ENCODE data around the gene TTC39A.

TTC39A gene

GRCh38 chr1:51295926-51296325 lies 34.4 kb downstream of the TTC39A start:
- no peak overlapping the region for H3K9ac ChIP-seq (ENCODE audit: low read length)
- no peaks in the 10 kb centered on the region for H3K9me3 ChIP-seq (ENCODE audit: insufficient read depth, low read length)
- TF ChIP-seq CTCF (IDR thresholded peaks at IDR 0.05; ENCODE audit: insufficient read depth, low read length, poor library complexity, severe bottlenecking), result no peak
- TF ChIP-seq EZH2phosphoT487 (conservative IDR thresholded peaks at IDR 0.05; ENCODE audit: low read length), result no peak
- no peaks in the 10 kb centered on the region for H3F3A ChIP-seq (ENCODE audit: insufficient read depth)
- H2AFZ ChIP-seq (ENCODE audit: low read depth, low read length, severe bottlenecking), result no peak overlapping the region
- H3K27me3 ChIP-seq (ENCODE audit: low read length), result no peaks in the 10 kb centered on the region
- H4K20me1 ChIP-seq (ENCODE audit: low read depth, low read length), result no peaks in the 10 kb centered on the region
- no peak overlapping the region for H3K4me2 ChIP-seq (ENCODE audit: low read depth, low read length, poor library complexity, severe bottlenecking)
- no peak overlapping the region for H3K27ac ChIP-seq (ENCODE audit: low read depth, low read length)
- H3K4me3 ChIP-seq (ENCODE audit: insufficient read depth, low read length, poor library complexity, severe bottlenecking), result no peak overlapping the region
- H3K36me3 ChIP-seq (ENCODE audit: low read length), result no peaks in the 10 kb centered on the region
- no peaks in the 10 kb centered on the region for H3K79me2 ChIP-seq (ENCODE audit: insufficient read depth, low read length)
- no peaks in the 10 kb centered on the region for H3K9me2 ChIP-seq (replicated peaks; ENCODE audit: insufficient read depth, low read length)

GRCh38 chr1:51294566-51295184 lies 35.7 kb downstream of the TTC39A start:
- Histone ChIP-seq H2AFZ (ENCODE audit: low read depth, low read length, severe bottlenecking) (no peak overlapping the region), H3K4me3 (ENCODE audit: insufficient read depth, low read length, poor library complexity, severe bottlenecking) (no peak overlapping the region), H3K4me2 (ENCODE audit: low read depth, low read length, poor library complexity, severe bottlenecking) (no peak overlapping the region), H3F3A (ENCODE audit: insufficient read depth) (no peaks in the 10 kb centered on the region), H3K9me3 (ENCODE audit: insufficient read depth, low read length) (no peaks in the 10 kb centered on the region), H3K27ac (ENCODE audit: low read depth, low read length) (no peak overlapping the region), H3K36me3 (ENCODE audit: low read length) (no peaks in the 10 kb centered on the region), H3K9me2 (replicated peaks; ENCODE audit: insufficient read depth, low read length) (no peaks in the 10 kb centered on the region), H3K79me2 (ENCODE audit: insufficient read depth, low read length) (no peaks in the 10 kb centered on the region), H3K27me3 (ENCODE audit: low read length) (no peaks in the 10 kb centered on the region), H3K9ac (ENCODE audit: low read length) (no peak overlapping the region), H4K20me1 (ENCODE audit: low read depth, low read length) (no peaks in the 10 kb centered on the region)
- TF ChIP-seq CTCF (IDR thresholded peaks at IDR 0.05; ENCODE audit: insufficient read depth, low read length, poor library complexity, severe bottlenecking) (no peak), EZH2phosphoT487 (conservative IDR thresholded peaks at IDR 0.05; ENCODE audit: low read length) (no peak)

GRCh38 chr1:51293898-51294515 lies 36.4 kb downstream of the TTC39A start:
- H3K4me2 ChIP-seq (ENCODE audit: low read depth, low read length, poor library complexity, severe bottlenecking), result no peak overlapping the region
- H3K27me3 ChIP-seq (ENCODE audit: low read length), result no peaks in the 10 kb centered on the region
- H3K36me3 ChIP-seq (ENCODE audit: low read length), result no peaks in the 10 kb centered on the region
- H3K9me3 ChIP-seq (ENCODE audit: insufficient read depth, low read length), result no peaks in the 10 kb centered on the region
- no peaks in the 10 kb centered on the region for H4K20me1 ChIP-seq (ENCODE audit: low read depth, low read length)
- TF ChIP-seq EZH2phosphoT487 (conservative IDR thresholded peaks at IDR 0.05; ENCODE audit: low read length) (no peak), CTCF (IDR thresholded peaks at IDR 0.05; ENCODE audit: insufficient read depth, low read length, poor library complexity, severe bottlenecking) (no peak)
- H3K4me3 ChIP-seq (ENCODE audit: insufficient read depth, low read length, poor library complexity, severe bottlenecking), result no peak overlapping the region
- no peaks in the 10 kb centered on the region for H3K79me2 ChIP-seq (ENCODE audit: insufficient read depth, low read length)
- no peaks in the 10 kb centered on the region for H3F3A ChIP-seq (ENCODE audit: insufficient read depth)
- no peak overlapping the region for H3K27ac ChIP-seq (ENCODE audit: low read depth, low read length)
- no peak overlapping the region for H2AFZ ChIP-seq (ENCODE audit: low read depth, low read length, severe bottlenecking)
- H3K9me2 ChIP-seq (replicated peaks; ENCODE audit: insufficient read depth, low read length), result no peaks in the 10 kb centered on the region
- H3K9ac ChIP-seq (ENCODE audit: low read length), result no peak overlapping the region
